ENCODE data around the gene GMPR.

Gene GMPR

DNA sequence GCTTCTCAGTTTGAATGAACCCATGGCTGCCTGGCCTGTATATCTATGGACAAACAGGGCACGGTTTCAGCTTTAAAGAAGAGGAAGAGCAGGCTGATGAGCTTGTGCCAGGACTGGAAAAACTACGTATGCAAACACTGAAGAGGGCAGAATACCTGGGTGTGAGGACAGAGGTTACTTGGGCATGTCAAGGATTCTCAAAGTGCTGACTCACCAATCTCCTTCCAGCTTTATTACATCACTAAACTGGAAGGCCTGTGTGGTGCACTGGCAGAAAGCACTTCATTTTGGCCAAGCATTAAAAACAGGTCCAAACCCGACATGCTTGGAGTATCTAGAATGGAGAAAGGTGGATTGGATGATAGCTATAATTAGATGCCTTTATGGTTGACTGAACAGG lies 95.2 kb downstream of the GMPR start:
- DNase-seq: no peak

DNA sequence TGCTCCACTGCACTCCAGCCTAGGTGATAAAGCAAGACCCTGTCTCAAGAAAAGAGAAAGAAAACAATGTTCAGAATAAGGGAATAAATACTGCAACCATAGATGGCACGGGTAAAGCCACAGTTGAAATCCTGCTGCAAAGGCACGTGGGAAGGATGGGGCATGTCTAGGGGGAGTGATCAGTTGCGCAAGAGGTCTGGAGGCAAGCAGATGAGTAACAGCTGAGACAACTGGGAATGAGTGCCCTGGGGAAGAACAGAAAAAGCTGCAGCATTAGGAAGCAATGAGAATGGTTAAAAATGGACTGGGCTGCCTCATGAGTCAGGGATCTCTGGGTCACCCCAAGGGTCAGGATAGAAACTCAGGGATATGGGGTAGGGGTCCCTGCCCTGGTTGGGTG lies 96.3 kb downstream of the GMPR start:
- no peak for DNase-seq

DNA sequence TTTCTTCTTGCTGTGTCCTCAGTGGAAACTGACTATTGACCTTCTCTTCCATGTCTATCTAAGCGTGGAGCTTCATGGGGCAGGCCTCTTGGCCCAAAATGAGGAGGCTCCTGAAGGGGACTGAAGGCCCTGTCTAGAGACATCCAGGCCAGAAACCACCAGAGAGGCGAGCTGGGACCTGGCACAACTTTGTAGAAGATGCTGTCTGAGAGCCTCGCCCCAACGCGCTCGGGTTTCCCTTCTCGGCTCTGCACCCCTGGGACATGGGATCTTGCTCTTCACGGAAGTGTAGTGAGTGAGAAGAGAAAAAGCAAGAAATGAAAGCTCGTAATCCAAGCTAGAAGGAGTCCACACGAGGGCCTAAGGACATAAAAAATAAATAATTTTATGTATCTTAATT lies 96.8 kb downstream of the GMPR start:
- DNase-seq: no peak

DNA sequence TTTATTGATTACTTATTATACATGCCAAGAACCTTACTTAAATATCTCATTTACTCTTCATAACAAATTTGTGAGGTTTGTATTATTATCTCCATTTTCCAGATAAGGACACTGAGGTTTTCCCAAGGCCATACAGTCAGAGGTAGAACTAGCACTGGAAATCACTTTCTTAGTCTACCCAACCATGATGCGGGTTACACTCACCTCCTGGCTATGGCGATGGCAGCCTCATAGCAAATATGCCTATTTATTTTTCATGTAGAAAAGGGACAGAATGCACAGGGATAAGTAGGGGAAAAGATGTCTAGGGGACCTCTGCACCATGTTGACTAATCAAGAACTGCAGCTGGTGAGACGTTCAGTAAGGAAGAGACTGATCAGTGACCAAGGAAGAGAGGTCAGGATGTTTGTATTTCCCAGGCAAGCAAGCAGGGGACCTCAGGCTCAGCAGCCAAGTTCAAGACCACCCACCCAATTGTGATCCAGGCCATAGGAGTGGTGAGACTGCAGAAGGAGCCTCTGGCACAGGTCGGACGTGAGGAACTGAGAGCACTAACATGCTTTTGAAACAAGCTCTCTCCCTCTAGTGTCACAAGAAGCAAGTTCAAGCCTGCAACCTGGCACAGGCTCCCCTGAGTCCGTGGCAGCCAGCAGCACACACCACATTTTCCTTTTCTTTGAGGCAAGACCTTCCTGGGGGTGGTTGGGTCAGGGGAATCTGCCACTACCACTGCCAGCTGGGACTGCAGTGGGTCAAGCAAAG lies 97.8 kb downstream of the GMPR start:
- no peak for DNase-seq

DNA sequence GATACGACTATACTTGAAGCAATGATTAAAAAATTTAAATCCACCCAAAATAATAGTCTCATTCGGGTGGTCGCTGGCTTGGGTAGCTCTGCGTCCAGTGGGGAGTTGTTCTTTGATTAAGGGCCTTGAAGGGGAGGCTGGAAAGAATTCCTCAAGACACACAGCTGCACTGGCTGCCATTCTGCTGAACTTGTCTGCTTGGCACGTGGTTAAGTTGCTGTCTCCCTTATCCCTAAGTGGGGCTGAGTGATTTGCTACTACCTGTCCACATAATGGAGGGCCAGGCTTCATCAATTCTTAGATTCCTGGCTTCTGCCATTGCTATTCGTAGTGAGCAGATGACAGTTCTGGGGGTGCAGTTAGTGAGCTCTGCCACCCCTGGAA lies 98.5 kb downstream of the GMPR start:
- no peak for DNase-seq

DNA sequence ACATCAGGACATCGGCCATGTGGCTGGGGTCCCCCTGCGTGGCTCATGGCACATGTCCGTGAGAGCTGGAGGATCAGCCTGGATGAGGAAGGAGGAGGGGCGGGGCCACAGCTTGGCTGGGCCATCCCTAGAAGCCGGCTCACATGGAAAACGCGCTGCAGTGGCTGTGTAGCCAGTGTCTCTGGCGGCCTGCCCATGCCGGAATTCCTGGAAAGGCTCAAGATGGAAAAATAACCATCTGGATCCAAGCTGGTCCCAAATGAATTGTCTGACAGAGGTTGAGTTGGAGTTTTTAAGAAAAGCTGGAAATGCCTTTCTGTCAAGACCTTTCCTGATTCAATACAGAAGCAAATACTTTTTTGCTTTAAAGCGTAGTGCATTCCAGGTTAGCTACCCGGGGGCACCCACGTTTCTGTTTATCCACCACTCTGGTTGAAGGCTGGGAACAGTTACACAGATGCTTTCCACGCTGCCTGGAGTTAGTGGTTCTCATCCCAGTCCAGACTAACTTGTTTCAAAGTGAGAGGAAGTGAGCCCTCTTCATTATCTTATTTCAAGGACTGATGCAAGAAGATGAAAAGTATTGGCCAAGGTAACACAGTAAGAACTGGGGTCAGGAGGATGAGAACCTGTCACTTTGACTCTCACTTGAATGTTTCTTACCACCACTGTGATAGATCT lies 99.0 kb downstream of the GMPR start:
- no peak for DNase-seq

DNA sequence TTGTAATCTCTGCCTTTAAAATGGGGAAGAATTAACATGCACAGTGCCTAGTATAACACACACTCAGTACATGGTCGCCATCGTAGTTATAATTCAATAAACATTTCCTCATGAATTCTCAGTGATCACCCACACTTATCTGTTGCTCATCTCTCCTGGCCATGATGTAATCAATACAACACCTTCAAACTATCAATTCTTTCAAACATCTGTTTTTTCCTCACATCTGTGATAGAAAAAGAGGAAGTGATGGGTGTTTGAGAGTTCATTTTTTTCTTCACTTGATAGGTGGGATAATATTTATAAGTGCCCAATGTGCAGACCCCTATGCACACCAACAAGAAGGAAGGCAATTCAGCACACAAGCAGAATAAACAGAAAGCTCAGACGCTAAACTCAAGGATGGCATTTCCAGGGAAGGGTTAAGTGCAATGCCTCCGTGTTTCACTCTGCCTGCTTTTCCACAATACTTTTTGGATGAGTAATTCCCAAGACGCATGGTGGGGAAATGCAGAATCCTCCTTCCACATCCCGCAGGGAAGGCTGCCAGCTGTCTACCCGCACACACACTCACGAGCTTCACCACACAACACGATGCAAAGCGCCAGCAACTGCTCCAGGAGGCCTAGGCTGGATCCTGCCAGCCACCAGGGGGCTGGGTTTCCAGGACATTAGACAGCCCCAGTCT lies 100.3 kb downstream of the GMPR start:
- DNase-seq: no peak

DNA sequence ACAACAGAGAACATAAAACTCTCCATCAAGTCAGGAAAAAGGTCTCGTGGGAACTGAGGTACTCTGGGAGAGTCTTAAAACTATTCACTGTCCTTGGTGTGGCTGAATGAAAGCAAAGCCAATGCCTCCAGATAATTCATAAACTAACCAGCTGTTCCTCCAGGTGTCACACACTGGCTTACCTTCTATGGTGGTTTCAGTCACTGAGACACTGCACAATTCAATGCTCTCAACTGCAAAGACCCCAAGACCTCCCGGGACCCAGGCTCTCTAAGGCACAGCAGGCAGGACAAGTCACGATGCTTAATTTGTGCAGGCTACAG lies 100.8 kb downstream of the GMPR start:
- DNase-seq: no peak

DNA sequence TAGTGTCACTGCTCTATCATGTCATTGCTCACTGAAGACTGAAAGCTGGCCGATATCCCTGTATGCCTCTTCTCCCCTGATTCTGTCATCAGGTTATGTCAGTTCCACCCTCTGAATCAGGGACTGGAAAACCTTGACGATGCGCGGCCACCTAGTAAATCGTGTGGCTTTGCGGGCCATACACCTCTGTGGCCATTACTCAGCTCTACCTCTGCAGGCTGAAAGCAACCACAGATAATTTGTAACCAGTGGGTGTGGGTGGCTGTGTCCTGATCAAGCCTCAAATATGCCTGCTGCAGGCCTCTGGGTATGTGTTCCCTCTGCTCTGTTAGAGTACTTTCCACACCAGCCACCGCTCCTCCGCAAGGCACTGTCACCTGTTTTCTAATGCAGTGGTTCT lies 105.2 kb downstream of the GMPR start:
- DNase-seq: no peak

DNA sequence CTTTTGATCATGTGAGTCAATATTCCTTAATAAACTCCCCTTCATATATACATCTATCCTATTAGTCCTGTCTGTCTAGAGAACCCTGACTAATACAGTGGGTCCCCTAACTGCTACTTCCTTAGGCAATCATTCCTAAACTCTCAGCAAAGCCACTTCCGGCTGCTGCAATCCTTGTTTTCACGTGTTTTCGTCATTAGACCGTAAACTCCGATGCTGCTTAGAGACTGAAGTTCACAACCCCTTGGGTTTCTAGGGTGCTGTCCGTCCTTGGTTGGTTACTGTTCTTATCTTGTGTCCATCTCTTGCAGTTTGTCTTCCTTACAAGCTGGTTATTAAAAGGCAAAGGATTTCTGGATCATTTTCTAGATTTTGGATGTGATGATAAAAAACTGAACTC lies 106.4 kb downstream of the GMPR start:
- DNase-seq: no peak
